H1 (cell line): ENCODE results near the gene BNIP2. TPM values are rescaled to one million over a fixed set of nuclear protein-coding genes. Genes with fewer than 3 reads are reported as not detected.

Experiments
- POLR2AphosphoS5 ChIP-seq: IDR thresholded peaks from 2 replicates; pipeline ENCODE4 v1.6.1; 2011; ENCODE audit warnings: low read depth, low read length
- RBBP5 ChIP-seq: IDR thresholded peaks from 2 replicates; pipeline ENCODE4 v1.7.1; 2012; ENCODE audit warnings: low read depth, mild to moderate bottlenecking, inconsistent platforms, low read length, moderate library complexity, borderline replicate concordance
- polyA plus RNA-seq, 7 experiments: library from polyadenylated mRNA; depleted of rRNA in 3 of 7; stranded (reverse) in 5 of 7; unstranded in 2 of 7; fragments of >200 nt in 5 of 7; fragments of 200-250 nt in 2 of 7; gene quantifications; 1 replicate in 5 of 7; 2 replicates in 1 of 7; 4 replicates in 1 of 7; pipeline versions ENCODE4 v1.2.1 to v1.2.3, GENCODE V29; 2011 to 2013; ENCODE audit warnings: missing spikeins in 2 of 7, mixed read lengths in 2 of 7
- total RNA-seq: library from RNA; stranded (reverse); fragmentation: NEBNext Ultra II Directional; extraction: Animal tissue kit (Norgen Biotek cat#: 25700); gene quantifications from 2 replicates; pipeline ENCODE4 v1.2.1, GENCODE V29; 2021

Gene BNIP2
- total and polyA plus RNA-seq, 2 of the 8 experiments (the other 6 are each of a cell fraction or from before 2014, with no cell fraction given): 11.8 to 40.6 TPM

GRCh38 chr15:59736181-59736580 is 47.1 kb upstream of the BNIP2 start (continued):
- TF ChIP-seq POLR2AphosphoS5 (no peak), RBBP5 (no peak)
- TF ChIP-seq, all 59 proteins: peak for 2
